CD4-positive, alpha-beta T cell (primary cell): ENCODE results near the gene CDKN2C. TPM values are rescaled to one million over a fixed set of nuclear protein-coding genes. Genes with fewer than 3 reads are reported as not detected.
A peak's percentile ranks its signal among the peaks of the same experiment; 100 is the strongest.

Experiments used
- ATAC-seq: fragments of 200-7000 bp; cut with Tn5 transposase; one replicate; pipeline ENCODE4 v1.10.0; 2022; ENCODE audit warnings: mild to moderate bottlenecking; ENCODE audit not compliant: poor library complexity
- CTCF ChIA-PET: fragments of 350-600 bp; sonication (Branson Sonifier 250); formaldehyde crosslinking; loops from one replicate; lab custom pipeline; 2021; ENCODE audit warnings: antibody characterized with exemption, inconsistent platforms; lab: Charles Lee
- POLR2A ChIA-PET: fragments of 350-600 bp; sonication (Branson Sonifier 250); formaldehyde crosslinking; loops from one replicate; lab custom pipeline; 2021; ENCODE audit warnings: antibody characterized with exemption, inconsistent platforms; lab: Charles Lee
- DNase-seq, 14 experiments: peaks; one replicate each; pipeline ENCODE4 v3.0.0-alpha.2; 2013 to 2020; ENCODE audit warnings: mixed read lengths in 2 of 14
- H3K27ac ChIP-seq, 2 donors: one replicate each; pipeline versions ENCODE4 v1.5.1 to v1.7.0; 2013; ENCODE audit warnings: low read length in 2 of 2, low read depth in 1 of 2, mild to moderate bottlenecking in 1 of 2
- H3K27me3 ChIP-seq, 2 experiments: 1 replicate in 1 of 2; 2 replicates in 1 of 2; pipeline versions ENCODE4 v1.6.1 to v1.7.0; 2013; ENCODE audit warnings: low read length in 2 of 2, control low read depth in 1 of 2, mild to moderate bottlenecking in 1 of 2, moderate library complexity in 1 of 2; ENCODE audit not compliant: insufficient read depth in 2 of 2, control insufficient read depth in 1 of 2
- H3K36me3 ChIP-seq: one replicate; pipeline ENCODE4 v1.6.1; 2013; ENCODE audit warnings: low read length, control low read depth; ENCODE audit not compliant: insufficient read depth
- H3K4me1 ChIP-seq: one replicate; pipeline ENCODE4 v1.6.1; 2013; ENCODE audit warnings: low read length, control low read depth; ENCODE audit not compliant: insufficient read depth
- H3K4me3 ChIP-seq: one replicate; pipeline ENCODE4 v1.5.1; 2013; ENCODE audit warnings: mild to moderate bottlenecking, low read length, moderate library complexity
- H3K9me3 ChIP-seq, 2 experiments: 1 replicate in 1 of 2; 2 replicates in 1 of 2; pipeline versions ENCODE4 v1.6.1 to v1.7.0; 2013; ENCODE audit warnings: low read length in 2 of 2, mild to moderate bottlenecking in 2 of 2, control low read depth in 1 of 2, moderate library complexity in 1 of 2; ENCODE audit not compliant: control insufficient read depth in 1 of 2, insufficient read depth in 1 of 2
- H3K27ac Mint-ChIP-seq: one replicate; pipeline ENCODE4 v1.8.0; 2020; ENCODE audit warnings: mixed read lengths
- H3K27me3 Mint-ChIP-seq: one replicate; pipeline ENCODE4 v1.8.0; 2021; ENCODE audit warnings: mixed read lengths
- H3K36me3 Mint-ChIP-seq: one replicate; pipeline ENCODE4 v1.8.0; 2021; ENCODE audit warnings: low read depth, mixed read lengths
- H3K4me1 Mint-ChIP-seq: one replicate; pipeline ENCODE4 v1.8.0; 2021; ENCODE audit warnings: low read depth, mixed read lengths
- H3K4me3 Mint-ChIP-seq: one replicate; pipeline ENCODE4 v1.8.0; 2020; ENCODE audit warnings: mild to moderate bottlenecking, mixed read lengths
- H3K9me3 Mint-ChIP-seq: one replicate; pipeline ENCODE4 v1.8.0; 2020; ENCODE audit warnings: mixed read lengths
- CTCF ChIP-seq: fragments of 200-600 bp; IDR thresholded peaks from one replicate; pipeline ENCODE4 v1.8.0; 2022; ENCODE audit warnings: antibody characterized with exemption, mild to moderate bottlenecking
- intact Hi-C, 2 experiments: fragments of 100-400 bp; cut with DNase I in 1 of 2; cut with micrococcal nuclease in 1 of 2; formaldehyde crosslinking; loops; one replicate each; pipeline versions ENCODE4 v1.15.1 to v1.9.0; 2023 to 2025; cut with DNase I, micrococcal nuclease
- total RNA-seq, 174 experiments: library from RNA in 2 of 174; stranded (reverse) in 2 of 174; gene quantifications; one replicate each; pipeline ENCODE4 v1.2.3 and lab custom pipeline; 2021 to 2026

The CDKN2C gene
- total RNA-seq, 2 experiments from 2014 or later, result 4.3 to 4.9 TPM

- H3K36me3 ChIP-seq, result no peaks in the 10 kb centered on the region
- DNase-seq (no peak), ATAC-seq (no peak)
- peaks cover 7% of the 10 kb centered on the region for H3K4me1 ChIP-seq
- no peaks in the 10 kb centered on the region for H3K9me3 Mint-ChIP-seq
- no peak overlapping the region for H3K27ac Mint-ChIP-seq
- H3K27me3 ChIP-seq, result no peaks in the 10 kb centered on the region
- TF ChIP-seq CTCF, result no peak
- no peaks in the 10 kb centered on the region for H3K9me3 ChIP-seq
- H3K4me3 ChIP-seq, result no peak overlapping the region
- POLR2A ChIA-PET, result no interaction called here
- intact Hi-C loops, result no loop called here
- CTCF ChIA-PET, result no interaction called here
- peaks cover 8% of the 10 kb centered on the region for H3K27me3 Mint-ChIP-seq
- no peak overlapping the region for H3K27ac ChIP-seq
- peaks cover 10% of the 10 kb centered on the region for H3K4me1 Mint-ChIP-seq
- peaks cover 4% of the 10 kb centered on the region for H3K36me3 Mint-ChIP-seq
- H3K4me3 Mint-ChIP-seq, result no peak overlapping the region
Measured at GRCh38 chr1:50983219-50983802, 13.3 kb downstream of the CDKN2C start.

- Histone ChIP-seq H3K27me3 (no peaks in the 10 kb centered on the region), H3K4me3 (no peak overlapping the region), H3K36me3 (no peaks in the 10 kb centered on the region), H3K9me3 (no peaks in the 10 kb centered on the region), H3K27ac (no peak overlapping the region), H3K4me1 (no peaks in the 10 kb centered on the region)
- H3K4me1 Mint-ChIP-seq, result no peaks in the 10 kb centered on the region
- intact Hi-C loops, result no loop called here
- no peak overlapping the region for H3K4me3 Mint-ChIP-seq
- no peaks in the 10 kb centered on the region for H3K36me3 Mint-ChIP-seq
- CTCF ChIA-PET, result interaction anchor here (0.9 kb wide), 1 partner anchor 46 kb away, joined by 5 read pairs; no protein-coding TSS in a partner anchor
- no peak for ATAC-seq
- no peak for DNase-seq
- no peak overlapping the region for H3K27ac Mint-ChIP-seq
- TF ChIP-seq CTCF, result no peak
- H3K27me3 Mint-ChIP-seq, result no peaks in the 10 kb centered on the region
- POLR2A ChIA-PET, result interaction anchor here (1.5 kb wide), 1 partner anchor 15 kb away, joined by 4 read pairs; the partner anchor contains the start of gene CDKN2C
- no peaks in the 10 kb centered on the region for H3K9me3 Mint-ChIP-seq
Measured at GRCh38 chr1:50985094-50985493, 15.0 kb downstream of the CDKN2C start.

GRCh38 chr1:50986653-50987052, 16.6 kb downstream of the CDKN2C start:
- POLR2A ChIA-PET, result no interaction called here

More at GRCh38 chr1:50986653-50987052, 16.6 kb downstream of the CDKN2C start:
- H3K4me1 Mint-ChIP-seq, result no peaks in the 10 kb centered on the region
- Histone ChIP-seq H3K9me3 (no peaks in the 10 kb centered on the region), H3K4me1 (no peaks in the 10 kb centered on the region), H3K4me3 (no peak overlapping the region), H3K27ac (no peak overlapping the region), H3K36me3 (no peaks in the 10 kb centered on the region), H3K27me3 (no peaks in the 10 kb centered on the region)
- intact Hi-C loops, result no loop called here
- no peak for TF ChIP-seq CTCF
- CTCF ChIA-PET, result interaction anchor here (1.0 kb wide), 1 partner anchor 57 kb away, joined by 3 read pairs; no protein-coding TSS in a partner anchor
- DNase-seq, result peak in 1 of 14 experiments; percentile 16
- no peaks in the 10 kb centered on the region for H3K27me3 Mint-ChIP-seq
- no peak overlapping the region for H3K27ac Mint-ChIP-seq
- no peak for ATAC-seq
- H3K4me3 Mint-ChIP-seq, result no peak overlapping the region
- H3K9me3 Mint-ChIP-seq, result no peaks in the 10 kb centered on the region
- no peaks in the 10 kb centered on the region for H3K36me3 Mint-ChIP-seq
